ENCODE data around the gene EIF4EBP2. TPM values are rescaled to one million over a fixed set of nuclear protein-coding genes. Genes with fewer than 3 reads are reported as not detected.

EIF4EBP2 gene, protein sequence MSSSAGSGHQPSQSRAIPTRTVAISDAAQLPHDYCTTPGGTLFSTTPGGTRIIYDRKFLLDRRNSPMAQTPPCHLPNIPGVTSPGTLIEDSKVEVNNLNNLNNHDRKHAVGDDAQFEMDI
- 46.0 and 51.0 TPM in 2 replicates for total RNA-seq

- H3K79me2 ChIP-seq (ENCODE audit: insufficient read depth, low read length) = peaks cover 40% of the 10 kb centered on the region
- H3K4me1 ChIP-seq (ENCODE audit: insufficient read depth, low read length) = peaks cover 27% of the 10 kb centered on the region
- peaks cover 32% of the 10 kb centered on the region for H4K20me1 ChIP-seq (ENCODE audit: insufficient read depth, low read length)
- peak within 1 kb of the TSS; percentile 95 for H3K4me3 ChIP-seq (ENCODE audit: insufficient read depth, low read length)
- H3K27ac ChIP-seq (ENCODE audit: low read depth, low read length) = peak within 1 kb of the TSS; percentile 91
- no peaks in the 10 kb centered on the region for H3K27me3 ChIP-seq (ENCODE audit: insufficient read depth, low read length)
- no peaks in the 10 kb centered on the region for H3K9me3 ChIP-seq (ENCODE audit: low read depth, low read length)
- TF ChIP-seq CTCF (IDR thresholded peaks at IDR 0.05; ENCODE audit: extremely low read depth, low read depth, low read length) = no peak
- H3K4me2 ChIP-seq (ENCODE audit: insufficient read depth, low read length) = peak within 1 kb of the TSS; percentile 100
- H2AFZ ChIP-seq (ENCODE audit: low read length) = peak within 1 kb of the TSS; percentile 69
- peak; percentile 97 for DNase-seq (ENCODE audit: insufficient read length, low spot score, missing footprints)
- no peaks in the 10 kb centered on the region for H3K36me3 ChIP-seq (ENCODE audit: insufficient read depth, low read length)
These were observed at the start of gene EIF4EBP2 for GRCh38 chr10:70404036-70404786. TSS of gene EIF4EBP2 (plus strand) at chr10:70404145. CDS start at chr10:70404402, 257 bp downstream.

DNA sequence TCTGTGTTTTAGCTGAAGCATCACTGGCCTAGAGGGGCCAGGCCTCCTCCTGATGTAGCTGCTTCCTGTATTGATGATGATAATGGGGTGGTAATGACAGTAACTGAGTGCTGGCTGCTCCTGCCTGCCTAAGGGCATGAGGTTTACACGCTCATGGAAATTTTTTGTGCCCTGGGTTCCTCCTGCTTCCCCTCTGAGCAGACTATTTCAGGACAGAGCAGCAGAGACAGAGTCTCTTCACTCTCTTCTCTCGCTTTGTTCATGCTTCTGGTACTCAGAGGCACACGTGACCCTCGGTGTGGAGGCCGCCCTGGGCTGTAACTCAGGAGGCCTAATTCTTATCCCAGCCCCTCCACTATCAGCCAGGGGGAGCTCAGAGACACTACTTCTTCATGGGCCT is 49.4 kb upstream of the EIF4EBP2 start:
- Histone ChIP-seq H3K9me3 (ENCODE audit: low read depth, low read length) (no peaks in the 10 kb centered on the region), H3K4me1 (ENCODE audit: insufficient read depth, low read length) (peaks cover 7% of the 10 kb centered on the region), H2AFZ (ENCODE audit: low read length) (no peak overlapping the region), H4K20me1 (ENCODE audit: insufficient read depth, low read length) (no peaks in the 10 kb centered on the region), H3K4me2 (ENCODE audit: insufficient read depth, low read length) (no peak overlapping the region), H3K27ac (ENCODE audit: low read depth, low read length) (no peak overlapping the region), H3K4me3 (ENCODE audit: insufficient read depth, low read length) (no peak overlapping the region), H3K79me2 (ENCODE audit: insufficient read depth, low read length) (no peaks in the 10 kb centered on the region), H3K36me3 (ENCODE audit: insufficient read depth, low read length) (no peaks in the 10 kb centered on the region), H3K27me3 (ENCODE audit: insufficient read depth, low read length) (no peaks in the 10 kb centered on the region)
- no peak for DNase-seq (ENCODE audit: insufficient read length, low spot score, missing footprints)
- no peak for TF ChIP-seq CTCF (IDR thresholded peaks at IDR 0.05; ENCODE audit: extremely low read depth, low read depth, low read length)

- TF ChIP-seq CTCF (IDR thresholded peaks at IDR 0.05; ENCODE audit: extremely low read depth, low read depth, low read length) = no peak
- Histone ChIP-seq H3K27me3 (ENCODE audit: insufficient read depth, low read length) (no peaks in the 10 kb centered on the region), H3K36me3 (ENCODE audit: insufficient read depth, low read length) (no peaks in the 10 kb centered on the region), H4K20me1 (ENCODE audit: insufficient read depth, low read length) (no peaks in the 10 kb centered on the region), H3K4me2 (ENCODE audit: insufficient read depth, low read length) (no peak overlapping the region), H3K4me3 (ENCODE audit: insufficient read depth, low read length) (no peak overlapping the region), H3K4me1 (ENCODE audit: insufficient read depth, low read length) (peaks cover 7% of the 10 kb centered on the region), H2AFZ (ENCODE audit: low read length) (peak overlapping the region; percentile 37), H3K79me2 (ENCODE audit: insufficient read depth, low read length) (no peaks in the 10 kb centered on the region), H3K27ac (ENCODE audit: low read depth, low read length) (no peak overlapping the region), H3K9me3 (ENCODE audit: low read depth, low read length) (no peaks in the 10 kb centered on the region)
- DNase-seq (ENCODE audit: insufficient read length, low spot score, missing footprints) = no peak
These were observed 48.6 kb upstream of the EIF4EBP2 start for GRCh38 chr10:70355051-70356021.

Measured in osteoblast (primary cell).